ENCODE data around the gene SLC50A1.

Gene SLC50A1

DNA sequence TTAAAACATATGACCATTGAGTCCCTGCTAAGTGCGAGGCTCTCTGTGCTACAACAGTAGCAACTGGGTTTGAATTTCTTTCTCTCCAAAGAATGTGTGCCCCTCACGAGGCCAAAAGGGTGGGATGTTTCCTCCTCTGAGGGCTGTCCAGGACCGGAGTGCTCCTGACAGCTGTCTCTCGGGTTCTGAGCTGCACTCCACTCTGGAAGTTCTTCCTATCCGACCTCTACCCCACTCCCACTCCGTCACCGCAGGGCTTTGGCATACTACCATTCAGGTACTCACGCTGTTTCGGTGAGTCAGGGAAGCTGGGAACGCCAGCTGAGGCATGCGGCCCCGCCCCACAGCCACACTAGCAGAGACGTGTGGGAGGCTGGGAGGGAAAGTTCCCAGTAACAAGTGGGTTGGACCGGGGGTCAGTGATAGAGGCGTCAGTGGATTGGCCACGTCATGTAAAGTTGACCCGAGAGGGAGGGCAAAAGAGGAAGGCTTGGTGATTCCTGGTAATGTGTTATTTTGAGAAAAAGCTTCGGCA, 705 bp upstream of the SLC50A1 start:
- TF ChIP-seq MYC (IDR thresholded peaks at IDR 0.05; ENCODE audit: low read depth, low read length) (peak; percentile 20; the same call in 1 of the 2 replicates), POLR2A (IDR thresholded peaks at IDR 0.05; ENCODE audit: extremely low read depth, insufficient read length) (no peak)
- TF ChIP-seq, protein P1, sequence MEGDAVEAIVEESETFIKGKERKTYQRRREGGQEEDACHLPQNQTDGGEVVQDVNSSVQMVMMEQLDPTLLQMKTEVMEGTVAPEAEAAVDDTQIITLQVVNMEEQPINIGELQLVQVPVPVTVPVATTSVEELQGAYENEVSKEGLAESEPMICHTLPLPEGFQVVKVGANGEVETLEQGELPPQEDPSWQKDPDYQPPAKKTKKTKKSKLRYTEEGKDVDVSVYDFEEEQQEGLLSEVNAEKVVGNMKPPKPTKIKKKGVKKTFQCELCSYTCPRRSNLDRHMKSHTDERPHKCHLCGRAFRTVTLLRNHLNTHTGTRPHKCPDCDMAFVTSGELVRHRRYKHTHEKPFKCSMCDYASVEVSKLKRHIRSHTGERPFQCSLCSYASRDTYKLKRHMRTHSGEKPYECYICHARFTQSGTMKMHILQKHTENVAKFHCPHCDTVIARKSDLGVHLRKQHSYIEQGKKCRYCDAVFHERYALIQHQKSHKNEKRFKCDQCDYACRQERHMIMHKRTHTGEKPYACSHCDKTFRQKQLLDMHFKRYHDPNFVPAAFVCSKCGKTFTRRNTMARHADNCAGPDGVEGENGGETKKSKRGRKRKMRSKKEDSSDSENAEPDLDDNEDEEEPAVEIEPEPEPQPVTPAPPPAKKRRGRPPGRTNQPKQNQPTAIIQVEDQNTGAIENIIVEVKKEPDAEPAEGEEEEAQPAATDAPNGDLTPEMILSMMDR (IDR thresholded peaks at IDR 0.05; ENCODE audit: low read depth, low read length), result no peak
- TF ChIP-seq, protein P2, sequence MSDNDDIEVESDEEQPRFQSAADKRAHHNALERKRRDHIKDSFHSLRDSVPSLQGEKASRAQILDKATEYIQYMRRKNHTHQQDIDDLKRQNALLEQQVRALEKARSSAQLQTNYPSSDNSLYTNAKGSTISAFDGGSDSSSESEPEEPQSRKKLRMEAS (IDR thresholded peaks at IDR 0.05; ENCODE audit: low read depth, low read length), result no peak
- H3K4me3 ChIP-seq (ENCODE audit: low read depth, low read length), result peak overlapping the region; percentile 85
- peak; percentile 82 for DNase-seq (ENCODE audit: low read depth)

DNA sequence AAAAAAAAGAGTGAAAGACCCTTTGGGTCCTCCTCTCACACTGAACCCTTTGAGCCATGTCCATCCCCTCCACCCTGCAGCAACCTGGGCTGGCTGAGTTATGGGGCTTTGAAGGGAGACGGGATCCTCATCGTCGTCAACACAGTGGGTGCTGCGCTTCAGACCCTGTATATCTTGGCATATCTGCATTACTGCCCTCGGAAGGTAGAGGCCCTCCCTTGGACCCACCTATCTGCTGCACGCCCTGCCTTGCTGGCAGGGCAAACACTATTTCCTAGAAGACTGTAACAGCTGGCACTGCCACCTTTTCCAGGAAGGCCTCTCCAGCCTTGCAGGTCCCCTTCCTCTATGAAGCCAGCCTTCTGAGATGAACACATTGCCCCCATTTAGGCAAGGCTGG, 1.1 kb downstream of the SLC50A1 start:
- DNase-seq (ENCODE audit: low read depth), result peak; percentile 35
- TF ChIP-seq, protein P1 (IDR thresholded peaks at IDR 0.05; ENCODE audit: low read depth, low read length), result no peak
- TF ChIP-seq POLR2A (IDR thresholded peaks at IDR 0.05; ENCODE audit: extremely low read depth, insufficient read length), result no peak
- TF ChIP-seq MYC (IDR thresholded peaks at IDR 0.05; ENCODE audit: low read depth, low read length), result no peak
- TF ChIP-seq, protein P2 (IDR thresholded peaks at IDR 0.05; ENCODE audit: low read depth, low read length), result no peak
- H3K4me3 ChIP-seq (ENCODE audit: low read depth, low read length), result peak overlapping the region; percentile 66

DNA sequence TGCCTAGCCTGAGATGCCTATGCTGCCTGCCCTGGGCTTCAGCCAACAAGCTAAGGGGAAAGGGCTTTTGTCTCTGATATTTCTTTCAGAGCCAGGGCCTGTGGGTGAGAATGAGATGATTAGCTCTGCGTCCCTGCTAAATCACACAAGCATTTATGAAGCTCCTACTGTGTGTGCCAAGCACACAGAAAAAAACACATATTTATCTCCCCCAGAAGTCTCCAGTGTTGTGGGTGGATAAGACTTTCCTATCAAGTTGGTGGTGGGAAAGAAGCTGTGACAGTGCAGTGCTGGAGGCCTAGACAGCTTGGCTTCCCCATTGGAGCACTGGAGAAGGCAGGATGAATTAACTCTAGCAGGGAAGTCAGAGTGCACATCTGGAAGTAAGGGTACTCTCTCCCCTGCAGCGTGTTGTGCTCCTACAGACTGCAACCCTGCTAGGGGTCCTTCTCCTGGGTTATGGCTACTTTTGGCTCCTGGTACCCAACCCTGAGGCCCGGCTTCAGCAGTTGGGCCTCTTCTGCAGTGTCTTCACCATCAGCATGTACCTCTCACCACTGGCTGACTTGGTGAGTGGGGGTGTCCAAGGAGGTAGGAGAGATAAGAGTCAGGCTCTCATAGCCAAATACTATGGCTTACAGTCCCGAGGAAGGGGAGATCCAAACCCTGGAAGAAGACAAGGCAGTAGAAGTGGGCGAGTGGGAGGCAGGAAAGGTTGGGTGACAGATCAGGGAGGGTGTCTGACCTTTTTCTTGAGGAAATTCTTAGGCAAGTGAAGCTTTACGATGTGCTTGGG, 1.7 kb downstream of the SLC50A1 start:
- TF ChIP-seq MYC (IDR thresholded peaks at IDR 0.05; ENCODE audit: low read depth, low read length), result no peak
- no peak for TF ChIP-seq POLR2A (IDR thresholded peaks at IDR 0.05; ENCODE audit: extremely low read depth, insufficient read length)
- TF ChIP-seq, protein P2 (IDR thresholded peaks at IDR 0.05; ENCODE audit: low read depth, low read length), result no peak
- TF ChIP-seq, protein P1 (IDR thresholded peaks at IDR 0.05; ENCODE audit: low read depth, low read length), result no peak

DNA sequence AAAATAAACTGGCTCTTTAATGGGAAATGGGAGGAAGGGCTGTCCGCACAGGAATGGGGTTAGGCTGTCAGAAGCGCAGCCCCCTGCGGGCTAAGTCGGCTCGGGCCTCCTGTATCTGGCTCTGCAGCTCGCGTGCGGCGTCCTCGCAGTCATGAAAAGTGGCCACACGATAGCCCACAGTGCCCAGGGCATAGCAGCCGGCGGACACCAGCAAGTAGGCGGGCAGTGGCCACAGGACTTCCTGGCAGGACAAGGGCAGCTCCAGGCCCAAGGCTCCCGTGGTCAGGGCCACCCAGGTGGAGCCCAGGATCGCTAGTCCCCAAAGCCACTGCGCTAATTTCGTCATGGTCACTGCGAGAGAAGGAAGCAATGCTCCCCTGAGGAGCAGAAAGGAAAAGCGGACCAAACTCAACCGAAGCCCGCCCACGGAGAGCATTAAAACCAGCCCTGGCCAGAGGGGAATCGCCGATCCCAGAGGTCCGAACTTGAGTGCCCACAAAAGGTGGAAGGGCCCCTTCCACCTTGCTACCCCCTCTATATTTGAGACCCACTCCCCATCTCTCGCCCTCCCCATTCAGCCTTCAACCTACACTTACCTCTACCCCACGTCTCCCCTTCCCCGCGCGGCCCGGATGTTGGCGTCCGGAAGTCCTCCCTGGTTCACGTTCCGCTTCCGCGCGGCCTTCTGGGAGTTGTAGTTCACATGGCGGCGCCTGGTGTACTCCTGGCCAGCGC, 4.4 kb downstream of the SLC50A1 start, which contains the start of gene DPM3:
DPM3 (minus strand) TSS at position 637 of the 735 bp plus-strand sequence; CDS start at position 346, 291 bp downstream.
- peak; percentile 90 for DNase-seq (ENCODE audit: low read depth)
- TF ChIP-seq, protein P1 (IDR thresholded peaks at IDR 0.05; ENCODE audit: low read depth, low read length), result no peak
- TF ChIP-seq POLR2A (IDR thresholded peaks at IDR 0.05; ENCODE audit: extremely low read depth, insufficient read length), result peak; percentile 60
- TF ChIP-seq MYC (IDR thresholded peaks at IDR 0.05; ENCODE audit: low read depth, low read length), result peak; percentile 29; the same call in 1 of the 2 replicates
- TF ChIP-seq, protein P2 (IDR thresholded peaks at IDR 0.05; ENCODE audit: low read depth, low read length), result peak; percentile 51
- H3K4me3 ChIP-seq (ENCODE audit: low read depth, low read length), result peak within 1 kb of the TSS; percentile 93

More for the DNA sequence above, 1.7 kb downstream of the SLC50A1 start:
- DNase-seq (ENCODE audit: low read depth), result no peak
- peak overlapping the region; percentile 66 for H3K4me3 ChIP-seq (ENCODE audit: low read depth, low read length)

DNA sequence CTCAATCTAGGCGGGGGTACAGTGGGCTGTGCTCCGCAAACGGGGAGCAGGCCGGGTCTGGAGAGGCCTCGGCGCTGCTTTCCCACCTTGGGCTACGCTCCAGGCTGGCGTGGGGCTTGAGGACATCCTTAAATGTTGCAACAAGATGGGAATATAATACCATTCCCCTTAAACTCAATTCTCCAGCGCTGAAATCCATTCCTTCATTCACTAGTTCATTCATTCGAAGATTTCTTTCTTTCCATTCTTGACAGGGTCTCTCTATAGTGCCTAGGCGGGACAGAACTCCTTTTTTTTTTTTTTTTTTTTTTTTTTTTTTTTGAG, 4.9 kb downstream of the SLC50A1 start:
- no peak for DNase-seq (ENCODE audit: low read depth)
- H3K4me3 ChIP-seq (ENCODE audit: low read depth, low read length), result peak overlapping the region; percentile 93
- TF ChIP-seq, protein P1 (IDR thresholded peaks at IDR 0.05; ENCODE audit: low read depth, low read length), result no peak
- TF ChIP-seq, protein P2 (IDR thresholded peaks at IDR 0.05; ENCODE audit: low read depth, low read length), result no peak
- no peak for TF ChIP-seq POLR2A (IDR thresholded peaks at IDR 0.05; ENCODE audit: extremely low read depth, insufficient read length)
- no peak for TF ChIP-seq MYC (IDR thresholded peaks at IDR 0.05; ENCODE audit: low read depth, low read length)

Data from NB4 (cell line).